ENCODE measurements around the gene FGF19. TPM values are rescaled to one million over a fixed set of nuclear protein-coding genes. Genes with fewer than 3 reads are reported as not detected.

The FGF19 gene
- total RNA-seq, 2 donors from 2014 or later: not detected

GRCh38 chr11:69682681-69683326, 21.0 kb downstream of the FGF19 start:
- intact Hi-C loops (cut with DNase I): no loop called here
- peak; percentile 38 for DNase-seq (ENCODE audit: low spot score)

- intact Hi-C loops (cut with DNase I): no loop called here
- DNase-seq (ENCODE audit: low spot score): peak; percentile 54
These were observed 21.6 kb downstream of the FGF19 start for GRCh38 chr11:69682221-69682620.

- peak; percentile 28 for DNase-seq (ENCODE audit: low spot score)
- intact Hi-C loops (cut with DNase I): no loop called here
These were observed 23.1 kb downstream of the FGF19 start for GRCh38 chr11:69680688-69681087.

GRCh38 chr11:69677749-69678148, 26.1 kb downstream of the FGF19 start:
- intact Hi-C loops (cut with DNase I): no loop called here
- no peak for DNase-seq (ENCODE audit: low spot score)

GRCh38 chr11:69674886-69675714, 28.7 kb downstream of the FGF19 start, which contains the start of gene LTO1:
Gene LTO1 (minus strand): TSS chr11:69675353. CDS start chr11:69675239, 114 bp downstream.
- peak; percentile 99 for DNase-seq (ENCODE audit: low spot score)
- intact Hi-C loops (cut with DNase I): no loop called here

GRCh38 chr11:69674267-69674885, 29.4 kb downstream of the FGF19 start:
- intact Hi-C loops (cut with DNase I): no loop called here
- DNase-seq (ENCODE audit: low spot score): peak; percentile 86

GRCh38 chr11:69671734-69672465, 31.9 kb downstream of the FGF19 start:
- DNase-seq (ENCODE audit: low spot score): peak; percentile 69
- intact Hi-C loops (cut with DNase I): no loop called here

GRCh38 chr11:69670158-69670845, 33.5 kb downstream of the FGF19 start:
- intact Hi-C loops (cut with DNase I): no loop called here
- peak; percentile 95 for DNase-seq (ENCODE audit: low spot score)

- peak; percentile 63 for DNase-seq (ENCODE audit: low spot score)
- intact Hi-C loops (cut with DNase I): no loop called here
These were observed 34.3 kb downstream of the FGF19 start for GRCh38 chr11:69669486-69669885.

- peak; percentile 75 for DNase-seq (ENCODE audit: low spot score)
- intact Hi-C loops (cut with DNase I): no loop called here
These were observed 35.9 kb downstream of the FGF19 start for GRCh38 chr11:69667619-69668604.

- DNase-seq (ENCODE audit: low spot score): peak; percentile 75
- intact Hi-C loops (cut with DNase I): no loop called here
These were observed 36.9 kb downstream of the FGF19 start for GRCh38 chr11:69666752-69667536.

GRCh38 chr11:69666261-69666660, 37.6 kb downstream of the FGF19 start:
- intact Hi-C loops (cut with DNase I): no loop called here
- DNase-seq (ENCODE audit: low spot score): peak; percentile 64

GRCh38 chr11:69665669-69666068, 38.2 kb downstream of the FGF19 start:
- intact Hi-C loops (cut with DNase I): no loop called here
- DNase-seq (ENCODE audit: low spot score): peak; percentile 44

- intact Hi-C loops (cut with DNase I): no loop called here
- peak; percentile 54 for DNase-seq (ENCODE audit: low spot score)
These were observed 38.9 kb downstream of the FGF19 start for GRCh38 chr11:69664901-69665300.

GRCh38 chr11:69664103-69664775, 39.6 kb downstream of the FGF19 start:
- peak; percentile 48 for DNase-seq (ENCODE audit: low spot score)
- intact Hi-C loops (cut with DNase I): no loop called here

- peak; percentile 73 for DNase-seq (ENCODE audit: low spot score)
- intact Hi-C loops (cut with DNase I): no loop called here
These were observed 40.5 kb downstream of the FGF19 start for GRCh38 chr11:69663326-69663725.

GRCh38 chr11:69662806-69663205, 41.0 kb downstream of the FGF19 start:
- DNase-seq (ENCODE audit: low spot score): peak; percentile 76
- intact Hi-C loops (cut with DNase I): no loop called here

All from posterior vena cava (tissue), 2 donors.